NCI-H128 (cell line): ENCODE measurements around the gene GASK1B.

ENCODE experiments used
- DNase-seq: peaks from one replicate; lab custom pipeline; 2025; ENCODE audit not compliant: unreplicated experiment; lab: John Stamatoyannopoulos, UW

The GASK1B gene

GRCh38 chr4:158172261-158173258 is at the start of gene GASK1B:
TSS of gene GASK1B (minus strand) at chr4:158173025. CDS start at chr4:158171375, 1,650 bp downstream.
- DNase-seq, result no peak

GRCh38 chr4:158219623-158220022 is 46.8 kb upstream of the GASK1B start:
- DNase-seq, result no peak

- DNase-seq, result no peak
Measured at GRCh38 chr4:158217763-158218162, 44.9 kb upstream of the GASK1B start.

GRCh38 chr4:158214856-158215255 is 42.0 kb upstream of the GASK1B start:
- no peak for DNase-seq

- DNase-seq, result no peak
Measured at GRCh38 chr4:158213466-158213865, 40.6 kb upstream of the GASK1B start.

- no peak for DNase-seq
Measured at GRCh38 chr4:158211222-158211621, 38.4 kb upstream of the GASK1B start.

GRCh38 chr4:158209825-158210807 is 37.3 kb upstream of the GASK1B start, which contains the start of gene TMEM144:
TSS of gene TMEM144 (plus strand) at chr4:158210486. CDS start at chr4:158212668, 2,182 bp downstream.
- no peak for DNase-seq

- no peak for DNase-seq
Measured at GRCh38 chr4:158208963-158209640, 36.3 kb upstream of the GASK1B start.

- DNase-seq, result no peak
Measured at GRCh38 chr4:158203929-158204328, 31.1 kb upstream of the GASK1B start.

GRCh38 chr4:158203436-158203835 is 30.6 kb upstream of the GASK1B start:
- DNase-seq, result no peak

- no peak for DNase-seq
Measured at GRCh38 chr4:158202481-158202880, 29.7 kb upstream of the GASK1B start.

GRCh38 chr4:158201876-158202275 is 29.1 kb upstream of the GASK1B start:
- DNase-seq, result no peak

- no peak for DNase-seq
Measured at GRCh38 chr4:158201322-158201721, 28.5 kb upstream of the GASK1B start.

- no peak for DNase-seq
Measured at GRCh38 chr4:158200214-158200613, 27.4 kb upstream of the GASK1B start.

GRCh38 chr4:158197194-158197776 is 24.5 kb upstream of the GASK1B start:
- DNase-seq, result no peak

GRCh38 chr4:158195297-158195696 is 22.5 kb upstream of the GASK1B start:
- DNase-seq, result no peak

GRCh38 chr4:158193171-158193749 is 20.4 kb upstream of the GASK1B start:
- DNase-seq, result no peak

- DNase-seq, result no peak
Measured at GRCh38 chr4:158192439-158193158, 19.8 kb upstream of the GASK1B start.

- no peak for DNase-seq
Measured at GRCh38 chr4:158190718-158191117, 17.9 kb upstream of the GASK1B start.
